HG03196 (cell line): ENCODE measurements around the gene ZNF800.

ENCODE experiments used
- ATAC-seq: cut with Tn5 transposase; IDR thresholded peaks from one replicate; pipeline ENCODE4 v1.9.1; 2021; ENCODE audit not compliant: unreplicated experiment

The ZNF800 gene

GRCh38 chr7:127350586-127350985 lies 41.9 kb downstream of the ZNF800 start:
- no peak for ATAC-seq

DNA sequence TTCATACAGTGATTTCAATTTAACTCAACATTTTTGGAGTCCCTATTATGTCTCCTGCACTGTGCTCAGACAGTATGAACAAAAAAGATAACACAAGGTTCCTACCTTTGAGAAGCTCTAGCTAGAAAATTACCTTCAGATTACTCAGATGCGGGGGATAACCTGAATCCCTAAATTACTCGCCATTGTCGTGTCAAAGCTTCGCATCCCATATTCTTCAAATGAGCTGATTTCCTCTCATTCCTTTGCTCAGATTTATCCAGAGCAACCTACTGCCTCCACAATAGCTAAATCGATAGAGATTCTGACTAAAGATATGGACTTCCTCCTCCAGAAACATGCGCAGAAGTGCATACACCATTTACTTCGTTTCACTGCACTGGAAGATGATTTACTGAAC lies 42.6 kb downstream of the ZNF800 start:
- no peak for ATAC-seq

DNA sequence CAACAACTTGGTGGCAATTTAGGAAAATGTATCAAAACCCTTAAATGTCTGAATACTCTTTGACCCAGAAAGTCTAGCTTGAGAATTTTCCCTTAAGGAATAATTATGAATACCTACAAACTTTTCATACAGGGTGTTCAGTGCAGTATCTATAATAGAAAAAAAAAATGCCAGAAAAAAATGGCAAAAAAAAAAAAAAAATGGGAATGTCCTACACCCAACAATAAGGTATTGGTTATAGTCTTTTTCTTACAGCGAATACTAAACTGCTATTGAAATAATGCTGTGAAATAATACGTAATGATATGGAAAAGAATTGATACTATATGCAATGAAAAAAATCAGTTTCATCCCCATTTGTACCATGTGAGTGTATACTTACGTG lies 44.3 kb downstream of the ZNF800 start:
- no peak for ATAC-seq

- ATAC-seq, result peak; percentile 98
These were observed 44.8 kb downstream of the ZNF800 start for GRCh38 chr7:127347567-127348246.

GRCh38 chr7:127346575-127347256 lies 45.8 kb downstream of the ZNF800 start:
- no peak for ATAC-seq

- no peak for ATAC-seq
These were observed 49.9 kb downstream of the ZNF800 start for GRCh38 chr7:127342596-127342995.

- no peak for ATAC-seq
These were observed 54.4 kb downstream of the ZNF800 start for GRCh38 chr7:127338122-127338521.

- no peak for ATAC-seq
These were observed 54.9 kb downstream of the ZNF800 start for GRCh38 chr7:127337581-127337980.

GRCh38 chr7:127336458-127336857 lies 56.0 kb downstream of the ZNF800 start:
- ATAC-seq, result no peak

GRCh38 chr7:127332880-127333279 lies 59.6 kb downstream of the ZNF800 start:
- no peak for ATAC-seq

GRCh38 chr7:127330070-127330469 lies 62.4 kb downstream of the ZNF800 start:
- no peak for ATAC-seq

DNA sequence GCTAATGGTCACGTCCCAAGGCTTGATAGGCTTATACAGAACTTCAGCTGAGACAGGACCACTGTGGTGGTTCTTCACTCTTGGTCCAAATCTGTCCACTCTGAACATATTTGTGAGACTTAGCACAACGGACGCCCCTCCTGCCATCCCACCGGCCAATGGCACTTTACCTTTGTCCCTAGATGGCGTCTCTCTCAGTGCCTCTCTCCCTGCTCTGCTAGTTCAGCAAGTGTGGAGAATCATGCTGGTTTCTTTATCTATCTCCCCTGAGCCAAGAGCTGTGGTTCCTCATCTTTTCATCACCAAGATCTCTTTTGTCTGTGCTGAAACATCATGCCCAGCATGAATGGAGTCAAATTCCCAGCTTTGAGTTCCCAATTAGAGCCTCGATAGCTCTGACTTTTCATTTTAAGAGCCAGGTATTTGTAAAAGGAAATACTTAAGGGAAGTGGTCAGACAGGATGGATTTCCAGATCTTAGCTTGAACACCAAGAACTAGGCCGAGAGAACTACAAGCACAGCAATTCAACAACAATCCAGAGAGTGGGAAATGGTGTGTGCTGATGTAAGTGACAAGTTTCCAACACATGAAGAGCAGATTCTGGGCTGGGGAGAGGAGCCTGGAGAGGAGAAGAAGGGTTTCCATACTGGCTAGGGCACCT lies 69.5 kb downstream of the ZNF800 start:
- no peak for ATAC-seq

GRCh38 chr7:127322351-127322750 lies 70.2 kb downstream of the ZNF800 start:
- ATAC-seq, result no peak

DNA sequence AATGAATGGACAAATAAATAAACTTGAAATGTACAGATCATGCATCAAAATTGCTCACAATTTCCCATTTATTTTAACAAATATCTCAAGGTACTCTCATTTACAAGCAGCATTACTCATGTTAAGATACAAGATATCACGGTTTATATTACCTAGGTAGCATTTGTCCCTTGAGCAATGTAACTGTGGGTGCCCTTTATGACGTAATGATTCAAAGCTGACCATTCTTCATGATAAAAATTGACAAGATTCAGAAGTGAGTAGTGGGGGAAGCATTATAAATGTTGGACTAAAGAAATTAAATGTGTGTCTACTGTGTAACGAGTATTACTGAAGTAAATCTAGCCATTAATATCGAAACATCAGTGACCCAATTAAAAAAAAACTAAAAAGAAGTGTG lies 71.5 kb downstream of the ZNF800 start:
- ATAC-seq, result no peak
